ENCODE measurements around the gene WNT16. TPM values are rescaled to one million over a fixed set of nuclear protein-coding genes. Genes with fewer than 3 reads are reported as not detected.

The WNT16 gene
- total and polyA plus RNA-seq, 4 experiments from 2014 or later = not detected

DNA sequence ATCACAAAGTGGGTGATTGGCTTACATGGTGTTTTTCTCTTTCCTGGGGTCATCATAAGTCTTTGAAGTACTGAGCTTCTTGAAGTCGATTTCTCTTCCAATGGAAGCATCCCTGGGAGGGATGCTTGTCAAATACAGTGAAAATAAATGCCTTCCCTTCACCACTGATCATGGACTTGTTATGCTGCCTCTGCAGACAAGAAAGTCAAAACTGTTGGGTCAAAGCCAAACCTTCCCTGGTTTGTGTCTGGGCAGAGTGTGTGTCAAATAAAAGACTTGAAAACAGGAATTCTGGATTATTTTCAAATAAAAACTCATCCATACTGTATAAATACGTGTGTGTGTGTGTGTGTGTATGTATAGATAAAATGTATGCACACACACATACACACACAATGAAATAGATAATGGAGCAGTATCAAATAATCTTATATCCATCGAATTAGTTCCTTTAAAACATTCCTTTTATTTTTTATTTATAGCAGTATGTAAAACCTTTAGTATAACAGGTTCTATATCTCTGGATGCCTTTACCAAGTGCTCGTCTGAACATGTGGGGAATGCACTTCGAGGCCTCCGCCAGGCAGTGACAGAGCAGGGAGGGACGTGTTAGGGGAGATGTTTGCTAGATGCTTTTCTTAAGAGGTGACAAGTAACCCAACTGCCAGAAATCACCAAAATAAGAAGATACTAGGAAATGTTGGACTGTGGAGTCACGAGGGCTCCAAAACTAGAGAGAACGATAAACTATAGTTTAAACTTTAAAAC, 27.2 kb upstream of the WNT16 start:
- POLR2A ChIA-PET (ENCODE audit: partially characterized antibody) = no interaction called here
- no peaks in the 10 kb centered on the region for H3K36me3 Mint-ChIP-seq
- H3K27me3 Mint-ChIP-seq = peaks cover 1 to 6% of the 10 kb centered on the region in 2 donors

DNA sequence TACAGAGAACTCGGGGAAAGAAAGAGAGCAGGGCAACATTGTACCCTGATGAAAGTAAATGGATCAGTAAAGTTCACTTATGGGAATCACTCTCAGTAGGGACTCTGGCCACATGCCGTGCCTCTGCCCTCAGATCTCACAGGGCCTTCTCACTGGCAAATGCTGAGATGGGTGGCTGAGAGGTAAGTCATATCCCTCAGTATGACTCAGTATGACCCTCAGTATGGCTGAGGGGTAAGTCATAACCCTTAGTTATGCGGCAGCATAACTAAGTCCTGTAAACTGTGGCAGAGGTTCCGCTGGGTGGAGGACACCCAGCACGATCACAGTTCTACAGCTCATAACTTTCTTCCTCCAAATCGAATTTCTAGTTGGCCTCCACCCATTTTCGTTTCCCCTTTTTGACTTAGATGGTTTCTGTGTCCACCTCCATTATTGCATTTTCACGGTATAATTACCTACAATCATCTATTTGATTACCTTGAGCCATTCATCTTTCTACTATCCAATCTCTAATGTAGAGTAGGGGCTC, 26.5 kb upstream of the WNT16 start:
- Mint-ChIP-seq H3K27me3 (peaks cover 2 to 7% of the 10 kb centered on the region in 2 donors), H3K27ac (no peak overlapping the region), H3K4me3 (no peak overlapping the region), H3K9me3 (peaks cover 0 to 3% (median 0%) of the 10 kb centered on the region in 8 donors), H3K4me1 (no peaks in the 10 kb centered on the region), H3K36me3 (no peaks in the 10 kb centered on the region)
- CTCF ChIA-PET (ENCODE audit: partially characterized antibody) = no interaction called here
- no peak for DNase-seq
- no peak overlapping the region for H3K4me3 ChIP-seq (ENCODE audit: low read length in 2 of 2)
- no peaks in the 10 kb centered on the region for H3K4me1 ChIP-seq (ENCODE audit: insufficient read depth, low read length)
- no peaks in the 10 kb centered on the region for H3K36me3 ChIP-seq (ENCODE audit: insufficient read depth, low read length)
- H3K9me3 ChIP-seq (ENCODE audit: control insufficient read depth in 1 of 2, low read length in 2 of 2) = no peaks in the 10 kb centered on the region
- H3K27ac ChIP-seq (ENCODE audit: low read depth, low read length) = no peak overlapping the region
- intact Hi-C loops (cut with micrococcal nuclease) = no loop called here
- no peaks in the 10 kb centered on the region for H3K27me3 ChIP-seq (ENCODE audit: insufficient read depth, low read length)
- POLR2A ChIA-PET (ENCODE audit: partially characterized antibody) = no interaction called here

More for the DNA sequence above, 27.2 kb upstream of the WNT16 start:
- Histone ChIP-seq H3K9me3 (ENCODE audit: control insufficient read depth in 1 of 2, low read length in 2 of 2) (no peaks in the 10 kb centered on the region), H3K4me1 (ENCODE audit: insufficient read depth, low read length) (no peaks in the 10 kb centered on the region), H3K27ac (ENCODE audit: low read depth, low read length) (no peak overlapping the region), H3K36me3 (ENCODE audit: insufficient read depth, low read length) (no peaks in the 10 kb centered on the region), H3K4me3 (ENCODE audit: low read length in 2 of 2) (no peak overlapping the region), H3K27me3 (ENCODE audit: insufficient read depth, low read length) (no peaks in the 10 kb centered on the region)
- no peak for DNase-seq
- H3K4me1 Mint-ChIP-seq = no peaks in the 10 kb centered on the region
- H3K27ac Mint-ChIP-seq = no peak overlapping the region
- intact Hi-C loops (cut with micrococcal nuclease) = no loop called here
- peaks cover 0 to 3% (median 0%) of the 10 kb centered on the region in 8 donors for H3K9me3 Mint-ChIP-seq
- no peak overlapping the region for H3K4me3 Mint-ChIP-seq
- CTCF ChIA-PET (ENCODE audit: partially characterized antibody) = no interaction called here

DNA sequence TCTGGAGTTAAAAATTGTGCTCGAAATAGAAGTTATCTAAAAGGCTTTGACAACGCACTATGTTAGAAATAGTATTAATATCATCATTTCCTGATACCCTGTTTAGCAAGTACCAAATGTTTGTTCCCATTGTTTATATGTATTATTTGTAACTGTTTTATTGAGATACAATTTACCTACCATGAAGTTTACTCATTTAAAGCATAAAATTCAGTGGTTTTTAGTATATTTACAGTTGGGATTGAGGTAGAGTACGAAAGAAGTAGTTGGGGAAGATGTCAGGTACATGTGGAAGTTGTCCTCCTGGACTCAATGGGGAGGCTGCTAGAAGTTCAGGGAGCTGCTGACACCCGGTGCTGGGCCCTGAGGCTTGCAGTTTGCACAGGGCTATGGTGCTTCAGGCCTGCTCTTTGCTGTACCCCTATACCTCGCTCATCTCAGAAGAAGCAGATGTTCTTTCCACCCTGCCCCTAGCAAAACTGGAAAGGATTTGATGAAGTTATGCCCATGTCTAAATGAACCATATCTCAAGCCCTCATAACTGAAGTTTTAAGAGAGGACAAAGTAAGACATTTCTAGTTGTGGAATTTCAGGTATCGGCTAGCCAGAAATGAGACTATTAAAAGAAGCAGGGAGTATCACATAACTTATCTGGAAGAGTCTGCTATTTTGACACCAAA, 25.2 kb upstream of the WNT16 start:
- Mint-ChIP-seq H3K27ac (no peak overlapping the region), H3K36me3 (no peaks in the 10 kb centered on the region), H3K27me3 (peaks cover 3 to 10% of the 10 kb centered on the region in 2 donors), H3K4me1 (no peaks in the 10 kb centered on the region), H3K9me3 (peaks cover 0 to 3% (median 0%) of the 10 kb centered on the region in 8 donors), H3K4me3 (no peak overlapping the region)
- H3K36me3 ChIP-seq (ENCODE audit: insufficient read depth, low read length) = no peaks in the 10 kb centered on the region
- CTCF ChIA-PET (ENCODE audit: partially characterized antibody) = no interaction called here
- no peak overlapping the region for H3K27ac ChIP-seq (ENCODE audit: low read depth, low read length)
- no peak overlapping the region for H3K4me3 ChIP-seq (ENCODE audit: low read length in 2 of 2)
- intact Hi-C loops (cut with micrococcal nuclease) = no loop called here
- no peaks in the 10 kb centered on the region for H3K4me1 ChIP-seq (ENCODE audit: insufficient read depth, low read length)
- POLR2A ChIA-PET (ENCODE audit: partially characterized antibody) = no interaction called here
- no peaks in the 10 kb centered on the region for H3K27me3 ChIP-seq (ENCODE audit: insufficient read depth, low read length)
- H3K9me3 ChIP-seq (ENCODE audit: control insufficient read depth in 1 of 2, low read length in 2 of 2) = no peaks in the 10 kb centered on the region
- DNase-seq = no peak

DNA sequence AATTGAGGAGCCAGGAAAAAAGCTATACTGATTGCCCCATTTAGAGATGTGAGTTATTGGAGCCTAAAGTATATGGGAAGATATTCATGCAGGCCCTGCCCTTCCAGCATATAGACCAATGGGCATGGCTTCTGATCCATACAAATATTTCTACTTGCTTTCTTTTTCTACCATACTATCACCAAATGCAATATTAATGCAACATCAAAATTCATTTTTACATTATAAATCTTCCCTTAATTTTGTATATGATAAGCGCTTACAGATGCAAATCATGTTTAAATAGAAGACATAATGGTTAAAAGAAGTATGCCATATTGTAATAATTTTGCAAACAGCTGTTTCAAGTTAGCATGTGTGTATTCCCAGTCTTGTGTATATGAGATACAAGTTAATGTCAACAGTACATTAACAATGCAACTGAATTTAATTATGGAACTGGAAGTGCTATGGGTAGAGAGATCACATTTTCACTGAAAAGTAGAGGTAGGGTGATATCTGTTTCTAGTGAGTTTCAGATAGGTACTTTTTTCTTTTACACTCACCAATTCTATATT, 24.6 kb upstream of the WNT16 start:
- Histone ChIP-seq H3K27ac (ENCODE audit: low read depth, low read length) (no peak overlapping the region), H3K9me3 (ENCODE audit: control insufficient read depth in 1 of 2, low read length in 2 of 2) (no peaks in the 10 kb centered on the region), H3K4me3 (ENCODE audit: low read length in 2 of 2) (no peak overlapping the region), H3K4me1 (ENCODE audit: insufficient read depth, low read length) (no peaks in the 10 kb centered on the region), H3K36me3 (ENCODE audit: insufficient read depth, low read length) (no peaks in the 10 kb centered on the region), H3K27me3 (ENCODE audit: insufficient read depth, low read length) (no peaks in the 10 kb centered on the region)
- Mint-ChIP-seq H3K9me3 (peaks cover 0 to 3% (median 0%) of the 10 kb centered on the region in 8 donors), H3K27me3 (peaks cover 3 to 10% of the 10 kb centered on the region in 2 donors), H3K36me3 (no peaks in the 10 kb centered on the region), H3K4me1 (no peaks in the 10 kb centered on the region), H3K4me3 (no peak overlapping the region), H3K27ac (no peak overlapping the region)
- CTCF ChIA-PET (ENCODE audit: partially characterized antibody) = no interaction called here
- intact Hi-C loops (cut with micrococcal nuclease) = no loop called here
- DNase-seq = no peak
- POLR2A ChIA-PET (ENCODE audit: partially characterized antibody) = no interaction called here

DNA sequence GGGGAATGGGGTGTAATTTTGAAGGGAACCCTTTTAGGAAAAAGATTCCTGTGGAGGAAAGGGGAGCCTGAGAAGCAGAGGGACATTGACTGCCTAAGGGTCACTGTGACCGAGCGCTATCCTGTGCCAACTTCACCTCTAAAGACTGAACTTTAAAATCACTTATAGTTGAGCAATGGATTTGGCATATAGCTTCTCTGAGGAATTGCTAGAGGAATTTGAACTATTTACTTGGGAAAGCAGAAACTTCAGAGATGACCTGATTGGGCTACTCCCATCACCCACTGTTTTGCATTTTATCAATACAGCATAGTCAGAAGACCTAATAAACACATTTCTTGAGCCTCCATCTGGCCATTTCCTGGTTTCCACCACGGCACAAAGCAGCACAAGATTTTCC, 23.7 kb upstream of the WNT16 start:
- DNase-seq = no peak
- Histone ChIP-seq H3K27me3 (ENCODE audit: insufficient read depth, low read length) (no peaks in the 10 kb centered on the region), H3K4me1 (ENCODE audit: insufficient read depth, low read length) (no peaks in the 10 kb centered on the region), H3K4me3 (ENCODE audit: low read length in 2 of 2) (no peak overlapping the region), H3K36me3 (ENCODE audit: insufficient read depth, low read length) (no peaks in the 10 kb centered on the region), H3K9me3 (ENCODE audit: control insufficient read depth in 1 of 2, low read length in 2 of 2) (no peaks in the 10 kb centered on the region), H3K27ac (ENCODE audit: low read depth, low read length) (no peak overlapping the region)
- H3K27me3 Mint-ChIP-seq = peaks cover 3 to 10% of the 10 kb centered on the region in 2 donors
- peaks cover 0 to 3% (median under 1%) of the 10 kb centered on the region in 8 donors for H3K9me3 Mint-ChIP-seq
- intact Hi-C loops (cut with micrococcal nuclease) = no loop called here
- ChIA-PET CTCF (ENCODE audit: partially characterized antibody) (interaction anchor here (1.2 kb wide), 1 partner anchor 16 kb away, joined by 3 read pairs; no protein-coding TSS in a partner anchor), POLR2A (ENCODE audit: partially characterized antibody) (no interaction called here)
- no peaks in the 10 kb centered on the region for H3K4me1 Mint-ChIP-seq
- no peak overlapping the region for H3K27ac Mint-ChIP-seq
- no peak overlapping the region for H3K4me3 Mint-ChIP-seq
- H3K36me3 Mint-ChIP-seq = no peaks in the 10 kb centered on the region

DNA sequence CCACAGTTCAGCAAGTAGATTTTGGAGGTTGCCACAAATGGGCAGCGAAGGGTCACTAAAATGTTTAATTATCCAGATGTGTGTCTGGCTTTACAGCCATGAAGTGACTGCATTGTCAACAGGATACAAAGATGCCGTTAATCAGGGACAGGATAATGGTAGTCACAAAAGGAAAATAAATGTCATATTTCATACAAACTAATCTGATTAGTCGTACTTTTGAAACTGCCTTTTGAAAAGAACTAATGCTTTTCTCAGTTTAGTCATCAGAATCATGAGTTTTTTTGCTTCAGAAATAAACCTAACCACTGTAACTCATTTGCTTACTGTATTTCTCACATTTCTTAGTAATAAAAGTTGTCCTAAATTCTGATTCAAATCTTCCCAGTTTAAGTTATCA, 22.2 kb upstream of the WNT16 start:
- Mint-ChIP-seq H3K4me3 (no peak overlapping the region), H3K27me3 (peaks cover 3 to 10% of the 10 kb centered on the region in 2 donors)
- CTCF ChIA-PET (ENCODE audit: partially characterized antibody) = no interaction called here

DNA sequence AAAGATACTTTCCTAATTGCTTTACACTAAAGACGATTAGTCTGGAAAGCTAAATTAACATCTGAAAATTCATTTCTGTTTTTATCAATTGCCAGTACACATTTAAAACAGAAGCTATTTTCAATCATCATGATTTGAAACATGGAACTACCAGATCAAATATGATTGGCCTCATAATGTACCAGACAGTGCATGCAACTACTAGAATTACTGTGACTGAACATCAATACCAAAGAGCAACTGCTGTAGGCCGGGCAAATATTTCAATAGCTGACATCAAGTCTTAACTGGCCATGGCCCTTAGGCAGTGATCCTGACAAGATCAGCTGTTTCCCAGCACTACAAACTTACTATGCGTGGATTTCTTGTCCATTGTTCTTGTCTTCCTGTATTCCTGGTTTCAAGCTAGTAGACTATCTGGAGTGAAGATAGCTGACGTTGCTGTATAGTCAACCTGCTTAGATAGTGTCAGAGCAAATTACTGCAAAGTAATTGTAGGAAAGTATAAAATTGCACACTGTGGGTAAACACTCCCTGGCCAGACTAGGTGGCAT, 21.7 kb upstream of the WNT16 start:
- CTCF ChIA-PET (ENCODE audit: partially characterized antibody) = no interaction called here
- POLR2A ChIA-PET (ENCODE audit: partially characterized antibody) = no interaction called here

More for the DNA sequence above, 22.2 kb upstream of the WNT16 start:
- Histone ChIP-seq H3K36me3 (ENCODE audit: insufficient read depth, low read length) (no peaks in the 10 kb centered on the region), H3K27me3 (ENCODE audit: insufficient read depth, low read length) (no peaks in the 10 kb centered on the region), H3K4me3 (ENCODE audit: low read length in 2 of 2) (no peak overlapping the region), H3K27ac (ENCODE audit: low read depth, low read length) (no peak overlapping the region), H3K4me1 (ENCODE audit: insufficient read depth, low read length) (no peaks in the 10 kb centered on the region), H3K9me3 (ENCODE audit: control insufficient read depth in 1 of 2, low read length in 2 of 2) (no peaks in the 10 kb centered on the region)
- DNase-seq = no peak
- POLR2A ChIA-PET (ENCODE audit: partially characterized antibody) = no interaction called here
- Mint-ChIP-seq H3K4me1 (no peaks in the 10 kb centered on the region), H3K27ac (no peak overlapping the region), H3K36me3 (no peaks in the 10 kb centered on the region), H3K9me3 (peaks cover 0 to 3% (median 2%) of the 10 kb centered on the region in 8 donors)
- intact Hi-C loops (cut with micrococcal nuclease) = no loop called here

More for the DNA sequence above, 21.7 kb upstream of the WNT16 start:
- no peaks in the 10 kb centered on the region for H3K27me3 ChIP-seq (ENCODE audit: insufficient read depth, low read length)
- Mint-ChIP-seq H3K27ac (no peak overlapping the region), H3K36me3 (no peaks in the 10 kb centered on the region), H3K27me3 (peaks cover 3 to 10% of the 10 kb centered on the region in 2 donors), H3K4me3 (no peak overlapping the region), H3K4me1 (no peaks in the 10 kb centered on the region), H3K9me3 (peaks cover 0 to 3% (median 2%) of the 10 kb centered on the region in 8 donors)
- H3K27ac ChIP-seq (ENCODE audit: low read depth, low read length) = no peak overlapping the region
- H3K4me1 ChIP-seq (ENCODE audit: insufficient read depth, low read length) = no peaks in the 10 kb centered on the region
- no peaks in the 10 kb centered on the region for H3K36me3 ChIP-seq (ENCODE audit: insufficient read depth, low read length)
- intact Hi-C loops (cut with micrococcal nuclease) = no loop called here
- no peaks in the 10 kb centered on the region for H3K9me3 ChIP-seq (ENCODE audit: control insufficient read depth in 1 of 2, low read length in 2 of 2)
- no peak for DNase-seq
- H3K4me3 ChIP-seq (ENCODE audit: low read length in 2 of 2) = no peak overlapping the region

All from CD4-positive, alpha-beta memory T cell (primary cell).